ENCODE results near the gene ADAMTS10. TPM values are rescaled to one million over a fixed set of nuclear protein-coding genes. Genes with fewer than 3 reads are reported as not detected.
A peak's percentile ranks its signal among the peaks of the same experiment; 100 is the strongest.

The ADAMTS10 gene
- total RNA-seq, 1 donor = 7.3 TPM

DNA sequence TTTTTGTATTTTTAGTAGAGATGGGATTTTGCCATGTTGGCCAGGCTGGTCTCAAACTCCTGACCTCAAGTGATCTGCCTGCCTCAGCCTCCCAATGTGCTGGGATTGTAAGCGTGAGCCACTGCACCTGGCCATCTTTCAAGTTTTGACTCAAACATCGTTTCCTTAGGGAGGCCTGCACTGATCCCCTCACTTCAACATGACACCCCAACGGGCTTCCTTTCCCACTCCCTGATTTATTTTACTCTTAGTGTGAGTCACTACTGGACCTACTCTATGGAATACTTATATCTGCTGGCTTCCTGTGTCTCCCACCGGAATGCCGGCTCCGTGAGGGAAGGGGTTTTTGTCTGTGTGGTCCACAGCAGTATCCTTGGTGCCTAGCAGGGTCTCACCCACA is 4.5 kb upstream of the ADAMTS10 start:
- DNase-seq (ENCODE audit: low read depth) = no peak
- TF ChIP-seq CTCF (IDR thresholded peaks at IDR 0.05; ENCODE audit: insufficient read depth, low read depth, low read length) = no peak
- no peak overlapping the region for H3K4me3 ChIP-seq (ENCODE audit: low read depth, low read length)

DNA sequence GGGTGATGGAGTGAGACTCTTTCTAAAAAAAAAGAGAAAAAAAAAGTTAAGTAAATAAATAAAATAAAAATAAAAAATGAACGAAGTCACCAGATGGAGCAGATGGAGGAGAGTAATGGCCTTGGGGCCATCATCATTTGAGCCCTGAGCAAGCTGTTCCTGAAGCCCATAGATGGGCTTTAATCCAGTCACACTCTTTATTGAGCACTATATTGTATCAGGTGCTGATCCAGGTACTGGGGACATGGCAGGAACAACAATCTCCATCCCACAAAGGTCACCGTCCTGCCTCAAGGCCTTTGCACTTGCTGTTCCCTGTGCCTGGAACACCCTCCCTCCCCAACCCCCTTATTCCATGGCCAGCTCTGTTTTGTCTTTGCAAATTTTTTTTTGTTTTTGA is 3.9 kb upstream of the ADAMTS10 start:
- no peak for DNase-seq (ENCODE audit: low read depth)

GRCh38 chr19:8612807-8613171 is 2.3 kb upstream of the ADAMTS10 start:
- no peak for TF ChIP-seq CTCF (IDR thresholded peaks at IDR 0.05; ENCODE audit: insufficient read depth, low read depth, low read length)
- DNase-seq (ENCODE audit: low read depth) = no peak
- no peak overlapping the region for H3K4me3 ChIP-seq (ENCODE audit: low read depth, low read length)

More for the DNA sequence above, 3.9 kb upstream of the ADAMTS10 start:
- TF ChIP-seq CTCF (IDR thresholded peaks at IDR 0.05; ENCODE audit: insufficient read depth, low read depth, low read length) = no peak
- no peak overlapping the region for H3K4me3 ChIP-seq (ENCODE audit: low read depth, low read length)

DNA sequence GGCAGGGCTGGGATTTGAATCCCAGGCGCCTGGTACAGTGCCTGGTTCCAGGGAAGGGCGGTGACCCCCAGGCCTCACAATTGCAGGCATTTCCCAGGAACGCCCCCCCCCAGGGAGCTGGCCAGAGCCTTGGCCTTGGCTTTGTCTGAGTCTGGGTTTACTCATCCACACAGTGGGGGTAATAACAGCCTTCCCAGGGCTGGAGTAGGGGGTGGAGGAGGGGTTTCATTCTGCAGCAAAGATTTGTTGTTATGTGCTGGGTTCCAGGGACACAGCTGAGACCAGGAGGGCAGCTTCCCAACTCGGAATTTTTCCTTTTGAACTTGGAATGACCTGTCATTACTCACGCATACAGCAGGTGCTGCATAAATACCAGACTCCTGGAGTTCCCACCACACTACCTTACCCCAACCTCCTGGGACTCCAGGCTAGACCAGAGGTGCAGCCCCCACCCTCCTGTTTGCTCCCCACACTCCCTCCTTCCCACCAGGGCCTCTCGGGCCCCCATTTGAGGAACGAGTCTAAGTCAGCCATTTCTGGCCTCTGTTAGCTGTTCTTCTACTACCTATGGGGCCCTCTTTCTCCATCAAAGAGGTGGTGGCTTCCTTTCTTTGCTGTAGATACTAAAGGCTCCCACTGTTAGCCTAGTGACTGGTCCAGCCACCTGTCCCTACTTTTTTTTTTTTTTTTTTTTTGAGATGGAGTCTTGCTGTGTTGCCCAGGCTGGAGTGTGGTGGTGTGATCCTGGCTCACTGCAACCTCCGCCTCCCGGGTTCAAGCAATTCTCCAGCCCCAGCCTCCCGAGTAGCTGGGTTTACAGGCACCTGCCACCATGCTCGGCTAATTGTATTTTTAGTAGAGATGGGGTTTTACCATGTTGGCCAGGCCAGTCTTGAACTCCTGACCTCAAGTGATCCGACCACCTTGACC is 1.6 kb upstream of the ADAMTS10 start:
- TF ChIP-seq CTCF (IDR thresholded peaks at IDR 0.05; ENCODE audit: insufficient read depth, low read depth, low read length) = no peak
- H3K4me3 ChIP-seq (ENCODE audit: low read depth, low read length) = no peak overlapping the region
- peak; percentile 48 for DNase-seq (ENCODE audit: low read depth)

DNA sequence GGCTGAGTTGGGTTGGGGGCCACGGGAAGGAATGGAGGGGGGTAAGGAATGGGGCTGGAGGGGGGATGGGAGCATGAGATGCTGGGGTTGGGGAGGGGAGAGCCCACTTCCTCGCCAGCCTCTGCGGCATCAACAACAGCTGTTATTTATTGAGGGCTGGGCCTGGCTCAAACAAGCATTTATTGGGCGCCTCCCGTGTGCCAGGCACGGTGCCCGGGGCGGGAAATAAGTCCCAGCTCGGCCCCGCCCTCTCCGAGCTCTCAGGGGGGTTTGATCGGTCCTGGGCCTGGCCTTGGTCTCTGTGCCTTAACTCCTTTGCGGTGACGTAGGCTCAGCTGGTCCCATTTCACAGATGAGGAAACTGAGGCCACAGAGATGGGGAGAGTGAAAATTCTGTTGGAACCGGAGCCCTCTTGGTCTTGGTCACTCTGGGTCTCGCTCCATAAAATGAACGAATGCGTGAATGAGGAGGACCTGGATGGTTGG is 919 bp upstream of the ADAMTS10 start:
- TF ChIP-seq CTCF (IDR thresholded peaks at IDR 0.05; ENCODE audit: insufficient read depth, low read depth, low read length) = no peak
- no peak for DNase-seq (ENCODE audit: low read depth)
- no peak overlapping the region for H3K4me3 ChIP-seq (ENCODE audit: low read depth, low read length)

GRCh38 chr19:8610936-8611300 is 403 bp upstream of the ADAMTS10 start:
- no peak for DNase-seq (ENCODE audit: low read depth)
- no peak for TF ChIP-seq CTCF (IDR thresholded peaks at IDR 0.05; ENCODE audit: insufficient read depth, low read depth, low read length)
- no peak overlapping the region for H3K4me3 ChIP-seq (ENCODE audit: low read depth, low read length)

Data from fibroblast of villous mesenchyme (primary cell).